CD4-positive, alpha-beta T cell treated with Interleukin-4 for 1 hour (primary cell): ENCODE measurements around the gene EIF3L.
"Not testable (repeated sequence)": the region's sequence is repeated elsewhere in the genome, so short reads cannot be mapped to it uniquely, and the experiment has no call there.

Source experiments
- DNase-seq, 2 donors: peaks; one replicate each; pipeline ENCODE4 v3.0.0-alpha.2; 2020 to 2022

Gene EIF3L

GRCh38 chr22:37849089-37849751 is at the start of gene EIF3L:
Gene EIF3L (plus strand): TSS chr22:37849419. CDS start chr22:37849450, 31 bp downstream.
- DNase-seq, result peak; percentile 88

DNA sequence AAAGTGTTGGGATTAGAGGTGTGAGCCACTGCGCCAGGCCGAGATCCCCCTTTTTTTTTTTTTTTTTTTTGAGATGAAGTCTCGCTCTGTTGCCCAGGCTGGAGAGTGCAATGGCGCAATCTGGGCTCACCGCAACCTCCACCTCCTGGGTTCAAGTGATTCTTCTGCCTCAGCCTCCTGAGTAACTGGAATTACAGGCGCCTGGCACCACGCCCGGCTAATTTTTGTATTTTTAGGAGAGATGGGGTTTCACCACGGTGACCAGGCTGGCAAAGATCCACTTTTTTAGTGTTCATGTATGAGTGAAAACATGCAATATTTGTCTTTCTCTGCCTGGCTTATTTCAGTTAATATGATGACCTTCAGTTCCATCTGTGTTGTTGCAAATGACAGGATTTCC is 49.2 kb upstream of the EIF3L start:
- not testable (repeated sequence) for DNase-seq

DNA sequence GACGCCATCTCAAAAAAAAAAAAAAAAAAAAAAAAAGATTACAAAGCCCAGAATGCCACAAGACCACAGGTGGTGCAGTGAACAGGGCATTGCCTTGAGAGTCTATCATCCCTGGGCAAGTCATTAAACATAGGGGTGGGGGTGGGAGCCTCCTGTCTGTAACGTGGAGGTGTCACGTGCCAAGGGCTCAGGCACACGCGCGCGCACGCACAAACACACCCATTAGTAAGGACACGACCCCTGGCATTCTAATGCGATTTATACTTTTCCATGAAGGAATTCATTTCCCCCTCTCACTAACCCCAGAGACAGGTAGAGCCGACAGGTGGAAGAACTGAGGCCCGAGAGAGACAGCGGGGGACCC is 47.3 kb upstream of the EIF3L start:
- no peak for DNase-seq

GRCh38 chr22:37802310-37803194 is 46.7 kb upstream of the EIF3L start:
- DNase-seq, result no peak

DNA sequence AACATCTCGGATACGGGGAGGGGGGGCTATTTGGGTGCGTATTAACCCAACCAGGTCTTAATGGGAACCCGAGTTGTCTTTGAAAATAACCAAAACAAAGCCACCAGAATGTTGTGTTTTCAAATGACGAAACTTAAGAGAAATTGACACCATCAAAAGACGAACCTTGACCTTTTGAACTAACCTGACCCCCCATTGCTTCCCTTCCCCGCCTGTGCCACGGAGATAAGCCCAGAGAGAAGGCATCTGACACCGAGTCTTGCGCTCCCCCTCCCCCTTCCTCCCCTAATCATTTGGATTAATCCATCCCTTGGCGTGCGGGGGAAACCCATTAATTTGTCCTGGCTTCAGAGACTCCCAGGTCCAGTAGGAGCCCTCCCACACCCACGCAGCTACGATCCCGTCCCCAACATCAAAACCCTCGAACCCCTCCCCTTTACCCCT is 46.0 kb upstream of the EIF3L start:
- no peak for DNase-seq

GRCh38 chr22:37803639-37804351 is 45.4 kb upstream of the EIF3L start:
- DNase-seq, result no peak

DNA sequence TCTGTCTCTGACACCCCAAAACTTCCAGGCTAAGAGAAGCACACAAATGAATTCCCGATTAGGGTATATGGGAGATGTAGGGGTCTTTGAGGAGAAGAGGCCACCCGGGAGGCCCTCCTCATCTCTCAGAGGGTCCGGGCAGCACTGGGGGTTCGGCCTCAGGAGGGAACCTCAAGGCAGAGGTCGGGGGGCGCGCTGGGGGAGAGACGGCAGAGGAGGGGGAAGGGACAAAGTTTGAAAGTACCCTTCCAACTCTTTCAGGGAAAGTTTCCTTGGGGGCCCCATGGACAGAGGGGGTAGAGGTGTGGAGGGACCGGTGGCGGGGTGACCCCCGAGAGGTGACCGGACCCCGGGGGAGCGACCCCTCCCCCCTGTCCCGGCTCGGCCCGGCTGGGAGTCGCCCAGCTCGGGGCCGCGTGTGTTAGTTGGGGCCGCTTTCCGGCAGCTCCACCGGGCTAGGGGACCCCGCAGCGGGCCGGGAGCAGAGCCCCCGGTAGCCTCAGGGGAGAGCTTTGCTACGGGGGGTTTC is 44.8 kb upstream of the EIF3L start:
- DNase-seq, result no peak

DNA sequence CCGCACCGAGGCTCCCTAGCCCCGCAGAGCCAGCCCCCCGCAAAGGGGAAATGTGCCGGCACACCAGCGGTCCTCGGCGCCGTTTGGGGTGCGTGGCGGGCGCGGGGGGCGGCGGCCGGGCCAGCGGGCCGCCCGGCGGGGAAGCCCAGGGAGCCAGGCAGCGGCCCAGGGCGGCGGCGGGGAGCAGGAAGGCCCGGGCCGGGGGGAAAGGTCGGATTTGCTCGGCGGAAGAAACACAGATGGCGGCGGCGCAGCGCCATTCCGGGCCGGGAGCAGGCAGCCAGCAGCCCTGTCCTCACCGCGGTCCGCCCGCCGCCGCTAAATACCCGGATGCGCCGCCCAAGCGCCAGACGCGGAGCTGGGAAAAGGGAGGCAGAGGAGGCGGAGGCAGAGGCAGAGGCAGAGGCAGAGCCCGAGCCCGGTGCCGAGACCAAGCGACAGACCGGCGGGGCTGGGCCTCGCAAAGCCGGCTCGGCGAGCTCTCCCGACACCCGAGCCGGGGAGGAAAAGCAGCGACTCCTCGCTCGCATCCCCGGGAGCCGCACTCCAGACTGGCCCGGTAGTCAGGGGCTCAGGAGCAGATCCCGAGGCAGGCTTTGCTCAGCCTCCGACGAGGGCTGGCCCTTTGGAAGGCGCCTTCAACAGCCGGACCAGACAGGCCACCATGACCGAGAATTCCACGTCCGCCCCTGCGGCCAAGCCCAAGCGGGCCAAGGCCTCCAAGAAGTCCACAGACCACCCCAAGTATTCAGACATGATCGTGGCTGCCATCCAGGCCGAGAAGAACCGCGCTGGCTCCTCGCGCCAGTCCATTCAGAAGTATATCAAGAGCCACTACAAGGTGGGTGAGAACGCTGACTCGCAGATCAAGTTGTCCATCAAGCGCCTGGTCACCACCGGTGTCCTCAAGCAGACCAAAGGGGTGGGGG is 44.1 kb upstream of the EIF3L start:
- DNase-seq, result peak; percentile 75 to 76

- no peak for DNase-seq
Measured at GRCh38 chr22:37805810-37806277, 43.4 kb upstream of the EIF3L start.

GRCh38 chr22:37806409-37807333 is 42.5 kb upstream of the EIF3L start:
- no peak for DNase-seq

DNA sequence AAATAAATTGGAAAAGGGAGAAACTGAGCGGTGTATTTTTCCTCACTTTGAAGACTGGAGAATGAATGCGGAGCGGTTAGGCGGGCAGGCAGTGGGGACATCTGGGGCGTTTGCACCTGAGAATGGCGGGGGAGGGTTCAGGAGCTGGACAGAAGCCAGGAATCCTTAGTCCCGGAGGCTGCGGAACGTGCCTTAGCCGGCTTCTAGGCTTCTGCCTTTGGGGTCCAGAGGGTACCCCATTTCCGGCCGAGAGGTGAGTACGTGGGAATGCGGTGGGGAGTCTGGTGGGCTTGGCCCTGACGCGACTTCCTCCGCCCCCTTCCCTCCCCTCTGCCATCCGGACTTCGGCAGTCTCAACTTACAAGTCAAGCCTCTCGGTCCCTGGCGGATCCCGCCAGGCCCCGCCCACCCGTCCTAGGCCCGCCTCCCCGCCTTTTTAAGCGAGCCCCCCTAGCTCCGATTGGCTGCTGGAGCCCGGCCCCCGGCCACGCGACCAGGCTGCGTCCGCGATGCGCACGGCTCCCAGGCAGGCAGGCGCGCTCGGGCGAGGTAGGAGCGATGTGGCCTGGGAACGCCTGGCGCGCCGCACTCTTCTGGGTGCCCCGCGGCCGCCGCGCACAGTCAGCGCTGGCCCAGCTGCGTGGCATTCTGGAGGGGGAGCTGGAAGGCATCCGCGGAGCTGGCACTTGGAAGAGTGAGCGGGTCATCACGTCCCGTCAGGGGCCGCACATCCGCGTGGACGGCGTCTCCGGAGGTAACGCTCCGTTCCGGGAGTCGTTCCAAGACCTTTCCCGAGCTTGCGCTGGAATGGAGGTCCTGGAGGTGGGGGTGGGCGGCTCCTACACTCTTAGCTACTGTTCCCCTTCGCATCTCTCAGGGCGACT is 41.6 kb upstream of the EIF3L start, which contains the start of gene GCAT:
TSS of gene GCAT (plus strand) at position 525 of the 884 bp plus-strand sequence. CDS start at position 559, 34 bp downstream.
- peak; percentile 89 to 91 for DNase-seq

GRCh38 chr22:37808294-37808657 is 40.9 kb upstream of the EIF3L start:
- no peak for DNase-seq

GRCh38 chr22:37809672-37810333 is 39.4 kb upstream of the EIF3L start:
- DNase-seq, result no peak

GRCh38 chr22:37811867-37812266 is 37.4 kb upstream of the EIF3L start:
- no peak for DNase-seq

GRCh38 chr22:37812869-37813678 is 36.1 kb upstream of the EIF3L start:
- DNase-seq, result no peak

- DNase-seq, result no peak
Measured at GRCh38 chr22:37815593-37815992, 33.6 kb upstream of the EIF3L start.

GRCh38 chr22:37816543-37817180 is 32.6 kb upstream of the EIF3L start:
- no peak for DNase-seq
